AG08395 (cell line): ENCODE results near the gene AGTRAP.

ENCODE experiments used
- DNase-seq: peaks from one replicate; pipeline ENCODE4 v3.0.0; 2012; ENCODE audit warnings: mixed read lengths, low spot score

The AGTRAP gene

DNA sequence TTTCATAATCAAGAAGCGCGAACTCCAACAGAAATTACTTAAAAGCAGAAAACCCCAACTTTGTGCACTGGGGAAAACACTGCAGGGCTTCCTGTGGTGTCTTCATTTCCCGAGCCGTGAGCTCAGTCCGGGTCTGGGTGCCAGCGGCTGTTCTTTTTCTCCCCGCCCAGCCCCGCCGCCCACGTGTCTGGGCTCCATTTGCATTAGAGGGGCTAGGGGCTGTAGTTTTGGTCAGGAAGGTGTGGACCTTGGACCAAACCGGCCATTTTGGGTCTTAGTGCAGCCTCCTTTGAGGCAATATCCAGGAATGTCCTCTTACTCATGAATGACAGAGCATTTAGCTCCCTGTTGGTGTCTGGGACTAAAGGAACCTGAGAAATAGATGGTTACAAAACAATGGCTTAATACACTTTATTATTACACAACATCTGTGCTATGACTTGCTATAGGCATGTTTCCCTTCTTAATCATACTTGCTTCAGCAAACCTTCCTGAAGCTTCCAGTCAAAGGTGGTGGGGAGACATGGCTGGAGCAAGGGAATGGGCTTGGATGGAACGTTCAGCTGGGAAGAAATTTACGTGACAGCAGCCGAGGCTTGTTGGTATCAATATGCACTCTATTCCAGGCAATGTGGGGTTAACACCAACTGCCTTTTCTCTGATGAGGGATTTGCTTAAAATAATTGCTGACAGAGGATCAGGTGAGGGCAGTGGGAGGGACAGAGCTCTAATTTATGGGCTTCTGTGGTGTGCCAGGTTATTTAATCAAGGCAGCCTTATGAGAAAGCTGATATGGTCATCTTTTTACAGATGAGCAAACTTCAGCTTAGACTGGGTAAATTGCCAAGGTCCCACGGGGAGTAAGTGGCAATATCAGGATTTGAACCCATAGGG, 1.1 kb downstream of the AGTRAP start:
- DNase-seq, result peak; percentile 72

DNA sequence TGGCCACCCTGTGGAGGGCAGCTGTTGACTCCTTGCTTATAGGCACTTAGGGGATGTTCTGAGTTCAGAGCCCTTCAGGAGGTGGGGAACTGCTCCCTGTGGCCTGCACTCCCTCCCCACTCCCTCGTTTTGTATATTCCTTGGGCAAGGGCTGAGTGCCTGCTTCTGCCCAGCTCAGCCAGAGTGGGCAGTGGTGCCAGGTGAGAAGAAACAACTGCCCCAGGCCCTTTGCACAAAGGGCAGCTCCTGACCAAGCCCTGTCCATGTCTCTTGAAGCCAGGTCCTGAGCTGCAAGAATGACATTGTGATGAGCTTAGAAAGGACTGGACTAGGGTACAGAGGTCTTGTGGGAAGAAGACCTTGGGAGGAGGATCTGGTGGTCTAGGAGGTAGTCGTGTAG, 2.2 kb downstream of the AGTRAP start:
- DNase-seq, result no peak

DNA sequence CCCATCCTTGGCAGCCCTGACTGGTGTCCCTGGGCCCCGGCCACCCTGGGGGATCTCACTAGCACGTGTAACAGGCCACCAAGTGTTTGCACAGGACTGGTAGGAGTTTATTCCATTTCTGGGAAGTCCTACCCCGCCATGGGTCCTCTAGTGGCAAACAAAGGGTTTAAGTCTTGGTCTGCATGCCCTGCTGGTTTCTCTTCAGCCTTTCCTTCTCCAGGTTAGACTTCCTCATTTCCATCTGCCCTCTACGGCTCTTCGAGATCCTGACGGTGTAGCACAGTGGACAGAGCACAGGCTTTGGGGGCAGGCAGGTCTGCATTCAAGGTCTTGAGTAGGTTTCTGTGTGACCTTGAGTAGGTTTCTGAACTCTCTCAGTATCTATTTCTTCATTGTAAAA, 2.8 kb downstream of the AGTRAP start:
- DNase-seq, result no peak

DNA sequence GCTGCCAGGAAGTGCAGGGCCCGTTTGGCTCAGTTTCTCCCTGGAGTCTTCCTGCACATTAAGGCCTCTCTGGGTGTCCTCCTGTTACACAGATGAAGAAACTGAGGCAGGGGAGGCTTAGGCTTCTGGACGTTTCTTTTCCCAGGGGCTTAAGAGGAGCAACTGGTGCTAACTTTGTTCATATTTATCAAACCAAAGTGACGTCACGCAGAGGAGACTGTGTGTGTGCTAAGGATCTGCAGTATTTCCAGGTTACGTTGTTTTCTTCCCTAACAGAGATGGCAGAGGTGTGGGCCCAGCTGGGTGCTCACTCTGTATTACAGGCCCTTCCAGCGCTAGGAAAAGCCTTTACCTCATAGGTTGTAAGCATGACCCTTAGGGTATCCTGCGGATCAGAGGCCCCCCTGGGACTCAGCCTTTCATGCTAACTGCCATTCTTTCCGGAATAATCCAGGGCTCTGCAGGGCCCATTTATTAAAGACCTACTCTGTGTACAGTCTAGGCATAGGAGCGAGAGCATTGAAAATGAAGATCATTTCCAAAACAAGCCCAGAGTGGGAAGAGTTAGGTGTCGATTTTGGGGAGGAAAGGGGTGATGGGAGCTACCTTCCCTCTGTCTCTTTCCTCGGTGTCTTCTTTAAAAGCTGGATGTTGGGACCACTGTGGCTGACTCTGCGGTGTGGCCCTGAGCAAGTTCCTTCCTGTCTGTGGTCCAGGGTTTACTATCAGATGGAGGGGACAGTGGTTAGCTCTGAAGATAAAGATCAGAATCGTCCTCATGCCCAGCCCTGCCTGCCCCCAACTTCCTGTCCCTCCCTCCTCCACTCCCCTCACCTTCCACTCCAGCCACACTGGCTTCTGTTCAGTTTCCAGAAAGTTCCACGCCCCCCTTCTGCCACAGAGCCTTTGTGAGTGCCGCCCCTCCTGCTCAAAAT, 4.6 kb downstream of the AGTRAP start:
- no peak for DNase-seq

DNA sequence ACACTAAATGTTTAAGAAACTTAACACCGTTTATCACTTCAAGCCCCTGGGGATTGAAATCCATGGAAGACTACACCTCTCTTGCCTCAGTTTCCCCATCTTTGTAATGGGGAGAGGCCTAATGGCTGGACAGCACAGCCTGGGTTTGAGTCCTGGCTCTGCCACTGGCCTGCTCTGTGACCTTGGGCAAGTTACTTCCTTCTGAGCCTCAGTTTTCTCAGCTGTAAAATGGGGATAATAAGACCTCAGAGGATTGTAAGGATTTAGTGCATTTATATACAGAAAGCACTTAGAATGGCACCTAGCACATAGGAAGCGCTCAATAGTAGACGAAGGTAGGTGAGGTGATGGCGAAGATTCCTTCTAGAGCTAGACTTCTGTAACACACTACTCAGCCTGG, 5.5 kb downstream of the AGTRAP start:
- no peak for DNase-seq

DNA sequence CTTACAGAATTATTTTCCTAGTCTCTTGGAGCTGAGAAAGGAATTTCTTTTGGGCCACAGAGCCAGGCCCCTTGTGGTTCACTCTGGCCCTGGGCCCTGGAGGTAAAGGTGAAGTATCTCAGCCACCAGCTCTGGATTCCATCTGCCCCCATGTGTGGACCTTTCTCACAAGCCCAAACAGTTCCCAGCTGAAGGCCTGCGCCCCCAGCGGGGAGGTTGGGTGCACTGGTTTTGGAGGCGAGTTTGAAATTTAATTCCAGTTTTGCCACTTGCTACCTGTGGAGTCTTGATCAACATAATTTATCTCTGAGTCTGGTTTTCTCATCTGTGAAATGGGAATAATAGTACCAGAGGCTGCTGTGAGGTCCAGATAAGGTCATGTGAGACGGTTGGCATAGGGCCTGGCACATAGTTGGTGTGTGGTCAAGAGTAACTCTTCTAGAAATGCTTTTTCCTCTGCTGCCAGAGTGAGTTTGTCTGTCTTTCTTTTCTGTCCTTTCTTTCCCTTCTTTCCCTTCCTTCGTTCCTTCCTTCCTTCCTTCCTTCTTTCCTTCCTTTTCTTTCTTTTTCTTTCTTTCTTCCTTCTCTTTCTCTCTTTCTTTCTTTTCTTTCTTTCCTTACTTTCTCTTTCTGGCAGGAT, 6.1 kb downstream of the AGTRAP start:
- no peak for DNase-seq

DNA sequence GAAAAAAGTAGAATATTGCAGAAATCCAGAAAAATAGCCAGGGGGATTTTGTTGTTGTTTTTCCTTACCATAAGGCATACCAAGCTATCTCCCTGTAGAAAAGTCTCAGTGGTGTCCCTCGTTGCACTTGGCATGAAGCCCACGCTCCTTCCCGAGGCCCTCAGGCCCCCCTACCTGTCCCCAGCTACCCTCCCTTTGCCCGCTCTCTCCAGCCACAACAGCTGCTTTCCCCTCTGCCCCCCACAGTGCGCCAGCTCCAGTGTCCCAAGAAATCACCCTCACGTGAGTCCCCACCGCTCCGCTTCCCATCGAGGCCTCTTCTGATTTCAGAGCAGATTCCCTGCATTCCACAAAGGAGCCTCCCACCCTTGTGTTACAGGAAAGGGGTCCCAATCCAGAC, 8.4 kb downstream of the AGTRAP start:
- no peak for DNase-seq

DNA sequence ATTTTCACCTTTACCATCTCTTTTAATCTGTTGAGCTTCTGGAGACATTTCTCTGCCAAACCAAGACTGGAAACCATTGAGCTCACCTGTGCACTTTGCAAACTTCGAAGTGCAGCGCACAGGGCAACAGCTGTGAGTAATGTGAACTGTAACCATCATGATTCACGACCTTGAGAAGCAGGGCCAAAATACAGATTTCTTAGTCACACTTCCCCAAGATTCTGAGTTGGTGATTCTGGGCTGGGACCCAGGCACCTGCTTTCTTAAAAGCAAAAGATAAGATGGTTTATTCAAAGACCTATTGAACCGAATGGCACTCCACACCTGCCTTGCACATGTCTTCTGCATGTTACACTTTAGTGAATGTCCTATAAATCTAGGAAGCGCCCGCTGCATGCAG, 10.2 kb downstream of the AGTRAP start:
- DNase-seq, result no peak

DNA sequence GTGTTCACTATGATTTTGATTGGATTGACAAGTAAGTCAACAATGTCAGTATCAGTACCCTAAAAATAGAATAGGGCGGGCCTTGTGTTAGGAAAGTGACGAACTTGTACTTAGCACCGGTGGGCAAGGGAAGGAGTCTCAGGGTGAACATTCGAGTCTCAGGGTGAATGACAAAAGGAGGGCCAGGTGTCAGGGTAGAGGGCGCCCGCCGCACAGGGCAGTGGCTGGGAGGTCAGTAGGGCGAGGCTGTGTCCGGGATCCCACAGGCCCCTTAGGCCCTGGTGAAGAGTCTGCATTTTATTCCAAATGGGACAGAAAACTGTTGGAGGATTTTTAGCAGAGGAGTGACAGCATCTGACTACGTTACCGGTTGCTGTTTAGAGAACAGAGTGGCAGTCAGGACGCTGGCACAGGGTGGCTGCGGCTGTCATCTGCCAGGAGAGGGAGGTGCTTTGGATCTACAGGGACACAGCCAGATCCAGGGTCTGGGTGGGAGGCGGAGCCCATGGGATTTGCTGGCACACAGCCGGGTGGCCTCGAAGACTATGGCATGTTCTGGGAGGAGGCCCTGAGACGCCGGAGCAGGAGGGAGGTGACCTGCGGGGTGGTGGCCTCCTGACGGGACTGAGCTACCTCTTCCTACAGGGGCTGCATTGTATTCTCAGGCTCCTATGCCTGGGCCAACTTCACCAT, 11.0 kb downstream of the AGTRAP start:
- DNase-seq, result no peak

DNA sequence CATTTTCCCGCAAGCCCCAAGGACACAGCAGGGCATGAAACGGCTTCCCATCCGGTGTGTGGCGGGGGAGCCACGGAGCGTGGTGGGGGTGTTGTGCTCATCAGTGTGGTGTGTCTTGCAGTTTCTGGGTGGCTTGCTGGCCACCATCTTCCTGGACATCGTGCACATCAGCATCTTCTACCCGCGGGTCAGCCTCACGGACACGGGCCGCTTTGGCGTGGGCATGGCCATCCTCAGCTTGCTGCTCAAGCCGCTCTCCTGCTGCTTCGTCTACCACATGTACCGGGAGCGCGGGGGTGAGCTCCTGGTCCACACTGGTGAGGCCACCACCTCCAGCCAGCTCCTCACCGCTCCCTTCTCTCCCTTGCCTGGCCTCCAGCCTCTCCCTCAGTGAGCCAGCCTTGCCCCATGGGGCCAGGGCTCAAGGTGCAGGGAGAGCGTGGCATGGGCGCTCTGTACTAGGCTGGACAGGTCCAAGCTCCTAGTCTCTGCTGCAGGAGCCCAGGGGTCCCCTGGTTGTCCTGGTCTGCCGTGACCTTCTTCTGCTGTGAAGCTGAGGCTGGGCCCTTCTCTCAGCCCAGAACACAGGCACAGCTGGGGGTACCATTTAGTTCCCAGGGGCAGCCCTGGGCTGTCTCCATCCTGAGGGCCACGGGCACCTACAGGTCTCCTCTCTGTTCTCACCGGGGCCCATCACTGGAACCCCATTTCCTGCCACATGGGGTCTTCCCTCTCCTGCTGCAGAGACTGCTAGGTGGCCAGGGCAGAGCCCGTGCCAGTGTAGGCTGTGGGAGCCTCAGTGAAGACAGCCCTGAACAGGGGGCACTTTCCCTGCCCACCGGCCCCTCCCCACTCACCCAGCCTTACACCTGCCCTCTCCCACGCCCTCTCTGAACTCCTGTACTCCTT, 12.6 kb downstream of the AGTRAP start:
- DNase-seq, result no peak

DNA sequence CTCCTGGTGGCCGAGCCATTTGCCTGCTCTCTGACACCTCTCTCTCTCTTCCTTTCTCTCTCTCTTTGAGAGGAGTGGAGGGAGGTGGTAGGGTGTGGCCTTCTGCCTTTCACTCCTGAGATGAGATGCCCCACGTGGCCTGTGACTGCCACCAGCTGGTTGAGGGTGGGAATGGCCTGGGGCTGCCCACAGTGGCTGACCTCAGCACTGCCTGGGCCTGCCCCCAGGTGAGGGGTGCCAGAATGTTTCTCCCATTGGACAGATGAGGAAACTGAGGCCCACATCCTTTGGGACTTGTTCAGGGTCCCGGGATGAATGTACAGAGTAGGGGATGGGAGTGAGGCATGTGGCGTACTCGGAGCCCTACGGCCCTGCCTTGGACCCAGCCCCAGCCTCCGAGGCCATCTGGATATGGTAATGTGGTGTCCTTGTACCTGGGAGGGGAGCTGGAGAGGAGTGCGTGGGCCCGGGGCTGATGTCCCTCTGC, 13.3 kb downstream of the AGTRAP start:
- DNase-seq, result peak; percentile 70

DNA sequence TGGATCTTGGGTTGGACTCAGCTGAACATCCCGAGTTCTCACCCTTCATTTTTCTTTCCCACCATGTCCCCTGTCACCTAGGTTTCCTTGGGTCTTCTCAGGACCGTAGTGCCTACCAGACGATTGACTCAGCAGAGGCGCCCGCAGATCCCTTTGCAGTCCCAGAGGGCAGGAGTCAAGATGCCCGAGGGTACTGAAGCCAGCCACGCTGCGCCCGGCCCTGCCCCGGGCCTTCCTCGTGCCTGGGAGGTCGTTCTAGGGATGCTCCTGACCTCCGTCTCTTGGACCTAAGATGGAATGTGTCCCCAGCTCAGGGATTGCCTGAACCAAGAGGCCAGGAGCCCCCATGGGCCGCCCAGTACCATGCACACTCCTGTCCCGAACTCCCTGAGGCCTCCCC, 14.1 kb downstream of the AGTRAP start:
- no peak for DNase-seq

DNA sequence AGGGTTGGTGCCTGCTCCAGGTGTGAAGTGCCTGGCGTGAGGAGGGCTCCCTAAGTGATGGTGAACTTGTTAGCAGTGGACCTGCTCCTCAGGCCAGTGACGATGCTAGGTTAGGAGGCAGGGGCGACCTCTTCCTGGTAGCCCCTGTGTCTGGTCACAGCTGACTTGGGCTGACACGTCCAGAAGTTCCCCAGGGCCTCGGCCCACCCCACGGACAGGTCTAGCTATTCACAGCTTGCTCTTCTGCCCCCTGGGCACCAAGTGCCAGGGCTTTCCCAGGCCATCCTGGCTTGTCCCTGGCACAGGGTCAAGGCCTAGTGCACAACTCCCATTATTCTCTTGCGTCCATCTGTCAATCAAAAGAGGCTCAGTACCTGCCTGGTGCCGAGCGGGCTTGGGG, 15.2 kb downstream of the AGTRAP start:
- DNase-seq, result no peak

DNA sequence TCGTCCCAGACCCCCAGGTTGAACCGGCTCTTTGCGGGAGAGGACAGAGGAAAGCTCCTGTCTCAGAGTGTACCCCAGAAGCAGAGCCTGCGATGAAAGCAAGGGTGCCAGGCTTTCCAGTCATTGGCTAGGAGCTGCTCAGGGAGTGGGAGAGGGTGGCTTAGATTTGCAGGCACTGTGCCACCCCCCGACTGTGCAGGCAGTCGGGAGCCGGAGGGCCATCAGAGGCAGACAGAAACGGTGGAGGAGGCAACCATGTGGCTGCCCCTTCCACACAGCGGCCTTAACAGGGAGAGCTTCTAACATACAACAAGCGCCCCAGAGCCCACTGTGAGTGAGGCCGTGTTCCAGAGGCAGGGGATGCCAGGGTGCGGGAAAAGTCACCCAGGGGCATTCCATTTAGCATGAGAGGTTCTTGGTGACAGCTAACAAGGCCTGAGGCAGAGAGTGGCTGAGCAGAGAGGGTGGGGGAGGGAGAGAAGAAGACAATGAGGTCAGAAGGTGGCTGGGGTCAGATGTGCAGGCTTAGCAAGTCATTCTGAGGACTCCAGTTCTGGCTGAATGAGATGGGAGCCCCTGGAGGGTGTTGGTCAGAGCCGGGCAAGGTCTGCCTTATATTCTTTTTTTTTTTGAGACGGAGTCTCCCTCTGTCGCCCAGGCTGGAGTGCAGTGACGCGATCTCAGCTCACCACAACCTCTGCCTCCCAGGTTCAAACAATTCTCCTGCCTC, 16.6 kb downstream of the AGTRAP start:
- no peak for DNase-seq

DNA sequence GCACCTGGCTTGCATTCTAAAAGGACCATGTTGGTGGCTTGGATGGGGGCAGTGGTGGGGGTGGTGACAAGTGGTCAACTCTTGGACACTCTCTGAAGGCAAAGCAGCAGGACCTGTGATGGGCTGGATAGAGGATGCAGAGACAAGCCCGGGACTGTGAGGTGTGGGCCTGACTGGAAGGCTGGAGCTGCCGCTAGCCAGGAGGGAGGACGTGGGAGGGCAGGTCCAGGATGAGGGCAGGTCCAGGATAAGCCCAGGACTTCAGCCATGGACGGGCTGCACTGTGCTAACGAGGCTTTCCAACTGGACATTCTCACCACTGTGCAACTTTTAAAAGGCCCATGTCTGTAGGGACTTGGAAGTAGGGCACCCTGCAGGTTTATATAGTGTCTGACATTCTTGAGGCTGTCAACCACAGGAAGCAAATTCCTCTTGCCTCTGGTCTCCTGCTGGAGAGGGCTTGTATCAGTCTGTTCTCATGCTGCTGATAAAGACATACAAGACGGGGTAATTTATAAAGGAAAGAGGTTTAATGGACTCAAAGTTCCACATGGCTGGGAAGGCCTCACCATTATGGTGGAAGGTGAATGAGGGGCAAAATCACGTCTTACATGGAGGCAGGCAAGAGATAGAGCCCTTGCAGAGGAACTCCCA, 17.7 kb downstream of the AGTRAP start:
- DNase-seq, result no peak

DNA sequence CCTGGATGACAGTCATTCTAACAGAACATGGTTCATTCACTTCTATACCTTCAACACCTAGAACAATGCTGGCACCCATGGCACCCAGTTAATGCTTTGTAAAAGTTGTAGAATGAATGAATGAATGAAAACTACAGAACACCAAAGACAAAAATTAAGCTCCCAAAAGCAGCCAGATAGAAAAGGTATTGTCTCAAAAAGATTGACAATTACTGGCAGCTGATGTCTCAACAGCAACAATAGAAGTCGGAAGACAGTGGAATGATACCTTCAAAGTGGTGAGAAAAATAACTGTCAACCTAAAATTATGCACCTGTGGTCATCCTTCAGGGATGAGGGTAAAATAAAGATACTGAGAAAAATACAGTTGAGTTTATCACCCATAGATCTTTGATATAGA, 21.1 kb downstream of the AGTRAP start:
- DNase-seq, result no peak

DNA sequence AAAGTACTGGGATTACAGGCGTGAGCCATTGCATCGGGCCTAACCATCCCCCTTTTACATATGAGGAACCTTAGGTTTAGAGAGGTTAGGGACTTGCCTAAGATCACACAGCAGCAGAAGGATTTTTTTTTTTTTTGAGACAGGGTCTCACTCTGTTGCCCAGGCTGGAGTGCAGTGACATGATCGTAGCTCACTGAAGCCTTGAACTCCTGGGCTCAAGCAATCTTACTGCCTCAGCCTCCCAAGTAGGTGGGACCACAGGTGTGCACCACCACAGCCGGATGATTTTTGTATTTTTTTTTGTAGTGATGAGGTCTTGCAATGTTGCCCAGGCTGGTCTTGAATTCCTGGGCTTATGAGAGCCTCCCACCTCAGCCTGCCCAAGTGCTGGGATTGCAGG, 23.9 kb downstream of the AGTRAP start:
- no peak for DNase-seq

DNA sequence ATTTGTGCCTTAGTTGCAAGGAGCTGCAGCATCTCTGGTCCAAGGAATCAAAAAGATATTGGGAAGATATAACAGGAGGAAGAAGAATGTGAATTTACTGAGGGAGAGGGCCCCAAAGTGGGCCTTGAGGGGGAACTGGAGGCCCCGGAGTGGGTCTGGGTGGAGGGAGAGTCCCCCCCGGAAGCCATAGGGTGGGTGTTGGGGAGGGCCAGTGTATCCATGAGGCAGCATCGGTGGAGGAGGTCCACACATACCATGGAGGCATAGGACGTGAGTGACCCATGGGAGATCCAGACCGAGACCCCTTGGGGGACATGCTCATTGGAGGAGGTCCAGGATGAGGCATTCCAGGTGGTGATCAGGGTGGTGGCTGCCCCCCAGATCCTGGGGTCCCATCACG, 25.3 kb downstream of the AGTRAP start:
- DNase-seq, result no peak

DNA sequence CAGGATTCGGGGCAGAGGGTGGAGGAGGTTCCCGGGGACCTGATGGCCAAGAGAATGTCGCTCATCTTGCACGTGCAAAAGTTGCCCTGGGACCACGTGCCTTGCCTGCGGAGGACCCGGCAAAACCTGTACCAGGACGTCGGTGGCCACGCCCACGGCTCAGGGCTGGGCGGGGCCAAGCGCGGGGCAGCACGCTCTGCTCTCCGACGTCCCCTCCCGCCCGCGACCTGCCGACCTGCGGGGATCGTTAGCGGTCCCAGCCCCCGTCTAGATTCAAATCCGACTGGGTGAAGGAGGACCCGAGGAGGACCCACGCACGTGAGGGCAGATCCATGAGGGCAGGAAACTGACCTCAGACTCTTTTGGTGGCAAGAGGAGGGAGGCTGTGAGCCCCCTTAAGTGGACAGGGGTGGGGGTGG, 26.1 kb downstream of the AGTRAP start, which contains the start of gene C1orf167:
Gene C1orf167 (plus strand): TSS at position 206 of the 419 bp plus-strand sequence. CDS start 2,208 bp downstream, outside the sequence.
- no peak for DNase-seq
